Lower leg skin (tissue), 3 donors: ENCODE results near the gene TEX9.
"Not testable (repeated sequence)": the region's sequence is repeated elsewhere in the genome, so short reads cannot be mapped to it uniquely, and the experiment has no call there.

Experiments
- CTCF ChIP-seq, 3 donors: fragments of 450-650 bp; IDR thresholded peaks; one replicate each; pipeline ENCODE4 v1.5.1; 2016; ENCODE audit warnings: antibody characterized with exemption in 3 of 3, mild to moderate bottlenecking in 3 of 3, moderate library complexity in 2 of 3
- POLR2A ChIP-seq, 2 donors: fragments of 450-650 bp; IDR thresholded peaks; one replicate each; pipeline ENCODE4 v1.6.1; 2016 to 2017; ENCODE audit warnings: antibody characterized with exemption in 2 of 2, mild to moderate bottlenecking in 1 of 2, moderate library complexity in 1 of 2

- not testable (repeated sequence) for TF ChIP-seq POLR2A, CTCF (IDR thresholded peaks at IDR 0.05)
Measured at GRCh38 chr15:56374693-56375092, 9.5 kb downstream of the TEX9 start.
